Panc1 (cell line): ENCODE results near the gene HMGN3. TPM values are rescaled to one million over a fixed set of nuclear protein-coding genes. Genes with fewer than 3 reads are reported as not detected.

ENCODE experiments used
- ATAC-seq: fragments of 200-7000 bp; cut with Tn5 transposase; 2 replicates; pipeline ENCODE4 v1.9.1; 2020; ENCODE audit warnings: mild to moderate bottlenecking, moderate library complexity
- BruUV-seq: library from RNA; stranded (reverse); fragments of 400-500 nt; replicated peaks from 2 replicates; lab custom pipeline; 2021; lab: Mats Ljungman, UMichigan
- CTCF ChIA-PET: fragments of 300-600 bp; sonication (Branson Sonifier 250); formaldehyde crosslinking; loops from one replicate; lab custom pipeline; 2022; ENCODE audit warnings: antibody characterized with exemption; lab: Charles Lee
- POLR2A ChIA-PET: fragments of 300-600 bp; sonication (Branson Sonifier 250); formaldehyde crosslinking; loops from one replicate; lab custom pipeline; 2022; ENCODE audit warnings: antibody characterized with exemption; lab: Charles Lee
- DNase-seq: peaks from one replicate; pipeline ENCODE4 v3.0.0-alpha.2; 2010; ENCODE audit warnings: low read depth, low spot score
- H3K27ac ChIP-seq: 2 replicates; pipeline ENCODE4 v1.5.1; 2011; ENCODE audit warnings: mild to moderate bottlenecking, low read length, inconsistent platforms
- H3K27me3 ChIP-seq: fragments of 200-500 bp; sonication (Bioruptor generic); 2 replicates; pipeline ENCODE4 v1.6.0; 2014; ENCODE audit warnings: low read length, inconsistent platforms; ENCODE audit not compliant: control insufficient read depth, insufficient read depth
- H3K36me3 ChIP-seq: fragments of 200-500 bp; sonication (Bioruptor generic); 2 replicates; pipeline ENCODE4 v1.5.1; 2014; ENCODE audit warnings: inconsistent platforms, mild to moderate bottlenecking, low read length, moderate library complexity; ENCODE audit not compliant: control insufficient read depth, insufficient read depth
- H3K4me1 ChIP-seq: 2 replicates; pipeline ENCODE4 v1.5.1; 2011; ENCODE audit warnings: inconsistent platforms, mild to moderate bottlenecking, low read length, moderate library complexity; ENCODE audit not compliant: control insufficient read depth, insufficient read depth
- H3K4me3 ChIP-seq, 2 experiments: 2 replicates each; pipeline ENCODE4 v1.5.1; 2011 to 2012; ENCODE audit warnings: low read depth in 2 of 2, low read length in 2 of 2, mild to moderate bottlenecking in 2 of 2, inconsistent platforms in 1 of 2, moderate library complexity in 1 of 2
- H3K9me3 ChIP-seq: fragments of 200-500 bp; sonication (Bioruptor generic); 2 replicates; pipeline ENCODE4 v1.5.1; 2014; ENCODE audit warnings: low read depth, mild to moderate bottlenecking, inconsistent platforms, low read length, moderate library complexity; ENCODE audit not compliant: control insufficient read depth, insufficient read depth
- CTCF ChIP-seq: fragments of 450-650 bp; IDR thresholded peaks from 2 replicates; pipeline ENCODE4 v1.5.1; 2017; ENCODE audit warnings: mild to moderate bottlenecking
- POLR2AphosphoS5 ChIP-seq: IDR thresholded peaks from 2 replicates; pipeline ENCODE4 v1.6.1; 2012; ENCODE audit warnings: mild to moderate bottlenecking, low read depth, low read length, moderate library complexity
- REST ChIP-seq, 2 experiments: IDR thresholded peaks; 2 replicates each; pipeline ENCODE4 v1.6.1; 2011 to 2012; ENCODE audit warnings: low read depth in 2 of 2, control low read depth in 1 of 2, low read length in 1 of 2, mild to moderate bottlenecking in 1 of 2, moderate library complexity in 1 of 2; ENCODE audit not compliant: insufficient read depth in 1 of 2
- SIN3A ChIP-seq: IDR thresholded peaks from 2 replicates; pipeline ENCODE4 v1.6.1; 2012; ENCODE audit warnings: low read depth, mild to moderate bottlenecking, low read length, moderate library complexity, borderline replicate concordance; ENCODE audit not compliant: insufficient read depth
- TCF7L2 ChIP-seq: IDR thresholded peaks from 2 replicates; pipeline ENCODE4 v1.6.1; 2011; ENCODE audit warnings: mild to moderate bottlenecking, low read depth, low read length, inconsistent platforms
- in situ Hi-C: cut with HindIII; loops from 2 replicates; pipeline ENCODE4 v1.10.0; 2016; ENCODE audit warnings: low sequenced_read_pairs, low pct_unique_long_range_greater_than_20kb
- intact Hi-C: fragments of 100-400 bp; cut with micrococcal nuclease; formaldehyde crosslinking; loops from one replicate; pipeline ENCODE4 v1.10.0; 2022; ENCODE audit not compliant: unreplicated experiment
- total RNA-seq: library from RNA; stranded (reverse); gene quantifications from one replicate; pipeline ENCODE4 v1.2.1, GENCODE V29; 2021; ENCODE audit not compliant: unreplicated experiment

Gene HMGN3
- total RNA-seq, 1 experiment from 2014 or later = 52.0 TPM

GRCh38 chr6:79231666-79232065 is 2.8 kb downstream of the HMGN3 start:
- Histone ChIP-seq H3K9me3 (no peaks in the 10 kb centered on the region), H3K4me1 (peaks cover 11% of the 10 kb centered on the region), H3K4me3 (no peak overlapping the region), H3K36me3 (no peaks in the 10 kb centered on the region; the same call in 1 of the 2 replicates), H3K27ac (no peak overlapping the region), H3K27me3 (no peaks in the 10 kb centered on the region)
- TF ChIP-seq SIN3A = no peak
- TF ChIP-seq POLR2AphosphoS5 = no peak
- TF ChIP-seq REST (IDR thresholded peaks at IDR 0.05; ENCODE audit: insufficient read depth in 1 of 2, low read depth in 2 of 2, low read length in 1 of 2) = no peak
- TF ChIP-seq CTCF = no peak
- TF ChIP-seq TCF7L2 = no peak
- BruUV-seq = TSS peak; percentile 38
- ATAC-seq (no peak), DNase-seq (no peak)
- in situ Hi-C loops = loop anchor here (25.0 kb wide), 1 partner anchor 169 kb away; no protein-coding TSS in a partner anchor
- ChIA-PET CTCF (no interaction called here), POLR2A (no interaction called here)
- intact Hi-C loops = loop anchor here (5.0 kb wide), 1 partner anchor 154 kb away; the partner anchor contains the start of gene PHIP

- H3K4me1 ChIP-seq = peaks cover 11% of the 10 kb centered on the region
- H3K9me3 ChIP-seq = no peaks in the 10 kb centered on the region
- intact Hi-C loops (loop anchor here (5.0 kb wide), 1 partner anchor 154 kb away; the partner anchor contains the start of gene PHIP), in situ Hi-C loops (loop anchor here (25.0 kb wide), 1 partner anchor 169 kb away; no protein-coding TSS in a partner anchor)
- BruUV-seq = no TSS peak
- DNase-seq (no peak), ATAC-seq (no peak)
- CTCF ChIA-PET = no interaction called here
- H3K36me3 ChIP-seq = no peaks in the 10 kb centered on the region; the same call in 1 of the 2 replicates
- no peaks in the 10 kb centered on the region for H3K27me3 ChIP-seq
- POLR2A ChIA-PET = no interaction called here
- no peak for TF ChIP-seq CTCF
- TF ChIP-seq POLR2AphosphoS5 = no peak
- no peak for TF ChIP-seq SIN3A
- no peak for TF ChIP-seq REST (IDR thresholded peaks at IDR 0.05; ENCODE audit: insufficient read depth in 1 of 2, low read depth in 2 of 2, low read length in 1 of 2)
- no peak for TF ChIP-seq TCF7L2
- no peak overlapping the region for H3K27ac ChIP-seq
- H3K4me3 ChIP-seq = no peak overlapping the region
Observed at GRCh38 chr6:79231101-79231500, 3.4 kb downstream of the HMGN3 start.
